GM23248 (cell line): ENCODE results near the gene WWTR1.

Source experiments
- EZH2 ChIP-seq: fragments of 200-600 bp; sonication (generic); IDR thresholded peaks from 2 replicates; pipeline ENCODE4 v1.6.1; 2018; ENCODE audit warnings: antibody characterized with exemption, mild to moderate bottlenecking; ENCODE audit not compliant: insufficient read depth, poor library complexity, severe bottlenecking
- EZH2phosphoT487 ChIP-seq: fragments of 200-600 bp; sonication (generic); IDR thresholded peaks from 2 replicates; pipeline ENCODE4 v1.6.1; 2018; ENCODE audit warnings: antibody characterized with exemption, moderate library complexity, mild to moderate bottlenecking, low read depth; ENCODE audit not compliant: insufficient read depth

- TF ChIP-seq EZH2phosphoT487, result no peak
- TF ChIP-seq EZH2, result no peak
Observed at GRCh38 chr3:149643482-149643798, 14.4 kb downstream of the WWTR1 start.
